Measurements from ENCODE around the gene ADD1.

The ADD1 gene

GRCh38 chr4:2843263-2843940 is at the start of gene ADD1:
Gene ADD1, plus strand, starts transcription at chr4:2843844. Its CDS starts 32,072 bp downstream, at chr4:2875916.
- peak; percentile 74 to 90 for DNase-seq

GRCh38 chr4:2794486-2795299 is 49.0 kb upstream of the ADD1 start:
- DNase-seq = peak in 1 of 2 experiments; percentile 12

- no peak for DNase-seq
Observed at GRCh38 chr4:2795300-2795892, 48.2 kb upstream of the ADD1 start.

GRCh38 chr4:2795893-2796848 is 47.5 kb upstream of the ADD1 start:
- DNase-seq = peak in 1 of 2 experiments; percentile 40

- no peak for DNase-seq
Observed at GRCh38 chr4:2796849-2797544, 46.6 kb upstream of the ADD1 start.

- no peak for DNase-seq
Observed at GRCh38 chr4:2797545-2798305, 45.9 kb upstream of the ADD1 start.

- DNase-seq = no peak
Observed at GRCh38 chr4:2798399-2799223, 45.0 kb upstream of the ADD1 start.

- DNase-seq = no peak
Observed at GRCh38 chr4:2799224-2799911, 44.3 kb upstream of the ADD1 start.

GRCh38 chr4:2799971-2800690 is 43.5 kb upstream of the ADD1 start:
- no peak for DNase-seq

GRCh38 chr4:2800691-2801596 is 42.7 kb upstream of the ADD1 start:
- no peak for DNase-seq

- no peak for DNase-seq
Observed at GRCh38 chr4:2802618-2803531, 40.8 kb upstream of the ADD1 start.

- peak; percentile 47 to 63 for DNase-seq
Observed at GRCh38 chr4:2803624-2804448, 39.8 kb upstream of the ADD1 start.

GRCh38 chr4:2804449-2804972 is 39.1 kb upstream of the ADD1 start:
- no peak for DNase-seq

- no peak for DNase-seq
Observed at GRCh38 chr4:2804973-2805501, 38.6 kb upstream of the ADD1 start.

- no peak for DNase-seq
Observed at GRCh38 chr4:2805712-2806389, 37.8 kb upstream of the ADD1 start.
